T-helper 1 cell treated with Interleukin-12 subunit alpha and Interleukin-12 subunit beta and Interleukin-4 antibody, amounts not matched to agents 30 ng/mL and 1 ng/mL, for 36 hours (primary cell): Measurements from ENCODE around the gene NBEAL1. TPM values are rescaled to one million over a fixed set of nuclear protein-coding genes. Genes with fewer than 3 reads are reported as not detected.
"Not testable (repeated sequence)": the region's sequence is repeated elsewhere in the genome, so short reads cannot be mapped to it uniquely, and the experiment has no call there.

Experiments used
- intact Hi-C: fragments of 100-400 bp; cut with micrococcal nuclease; formaldehyde crosslinking; loops from one replicate; pipeline ENCODE4 v1.15.1; 2024
- total RNA-seq: library from RNA; stranded (reverse); gene quantifications from 2 replicates; pipeline ENCODE4 v1.2.3, GENCODE V29; 2022

The NBEAL1 gene
- total RNA-seq, 1 donor from 2014 or later = 16.7 TPM

DNA sequence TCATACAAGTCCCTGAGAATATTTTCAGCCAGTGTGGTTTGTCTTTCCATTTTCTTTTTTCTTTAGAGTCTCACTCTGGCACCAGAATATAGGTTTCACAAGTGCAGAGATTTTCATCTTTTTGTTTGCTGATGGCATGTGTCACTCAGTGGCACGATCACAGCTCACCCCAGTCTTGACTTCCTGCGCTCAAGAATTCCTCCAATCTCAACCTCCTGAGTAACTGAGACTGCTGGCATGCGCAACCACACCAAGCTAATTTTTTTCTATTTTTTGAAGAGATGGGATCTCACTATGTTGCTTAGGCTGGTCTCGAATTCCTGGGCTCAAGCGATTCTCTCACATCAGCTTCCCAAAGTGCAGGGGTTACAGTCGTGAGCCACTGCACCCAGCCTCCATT, 23.9 kb downstream of the NBEAL1 start:
- intact Hi-C loops = no loop called here

DNA sequence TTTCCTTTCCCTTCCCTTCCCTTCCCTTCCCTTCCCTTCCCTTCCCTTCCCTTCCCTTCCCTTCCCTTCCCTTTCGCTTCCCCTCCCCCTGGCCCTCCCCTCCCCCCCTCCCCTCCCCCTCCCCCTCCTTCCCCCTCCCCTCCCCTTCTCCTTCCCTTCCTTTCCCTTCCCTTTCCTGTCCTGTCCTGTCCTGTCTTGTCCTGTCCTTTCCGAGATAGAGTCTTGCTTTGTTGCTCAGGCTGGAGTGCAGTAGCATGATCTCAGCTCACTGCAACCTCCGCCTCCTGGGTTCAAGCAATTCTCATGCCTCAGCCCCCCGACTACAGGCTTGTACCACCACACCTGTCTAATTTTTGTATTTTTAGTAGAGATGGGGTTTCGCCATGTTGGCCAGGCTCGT, 24.5 kb downstream of the NBEAL1 start:
- intact Hi-C loops = not testable (repeated sequence)

DNA sequence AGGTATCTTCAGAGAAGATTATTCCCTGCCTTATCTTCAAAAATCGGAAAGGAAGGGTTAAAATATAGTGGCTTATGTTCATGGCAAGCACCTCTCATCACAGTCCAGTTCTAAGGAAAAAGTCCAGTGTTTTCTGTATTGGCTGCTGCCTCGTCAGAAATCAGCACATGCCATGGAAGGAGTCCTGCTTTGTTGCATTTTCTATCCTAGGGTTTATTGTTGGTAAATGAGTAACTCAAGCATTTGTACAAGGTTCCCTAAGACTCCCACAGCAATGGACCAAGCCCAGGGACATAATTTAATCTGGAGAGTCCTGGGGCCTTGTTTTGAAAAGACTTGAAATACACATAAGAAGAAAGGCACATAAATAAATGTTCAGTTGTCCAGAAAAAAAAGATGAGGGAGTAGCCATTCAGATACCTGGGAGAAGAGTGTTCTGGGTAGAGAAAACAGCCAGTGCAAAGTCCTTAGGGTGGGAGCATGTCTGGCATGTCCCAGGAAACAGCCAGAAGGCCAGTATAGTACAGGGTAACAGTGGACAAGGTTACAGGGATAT, 26.4 kb downstream of the NBEAL1 start:
- intact Hi-C loops = no loop called here

DNA sequence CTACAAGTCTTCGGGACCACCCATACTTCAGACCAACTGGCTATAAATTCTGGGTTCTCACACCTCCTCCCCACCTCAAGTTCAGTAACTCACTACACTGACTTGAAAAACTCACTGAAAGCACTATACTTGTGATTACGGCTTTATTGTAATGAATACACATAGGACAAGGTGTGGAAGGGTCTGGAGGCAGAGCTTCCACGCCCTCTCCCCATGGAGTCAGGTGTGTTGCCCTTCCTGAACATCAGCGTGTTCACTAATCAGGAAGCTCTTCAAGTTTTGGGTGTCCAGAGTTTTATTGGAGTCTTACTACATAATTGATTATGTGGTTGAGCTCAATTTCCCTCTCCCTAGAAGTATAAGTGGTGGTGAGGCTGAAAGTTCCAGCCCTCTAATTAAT, 27.5 kb downstream of the NBEAL1 start:
- intact Hi-C loops = no loop called here

DNA sequence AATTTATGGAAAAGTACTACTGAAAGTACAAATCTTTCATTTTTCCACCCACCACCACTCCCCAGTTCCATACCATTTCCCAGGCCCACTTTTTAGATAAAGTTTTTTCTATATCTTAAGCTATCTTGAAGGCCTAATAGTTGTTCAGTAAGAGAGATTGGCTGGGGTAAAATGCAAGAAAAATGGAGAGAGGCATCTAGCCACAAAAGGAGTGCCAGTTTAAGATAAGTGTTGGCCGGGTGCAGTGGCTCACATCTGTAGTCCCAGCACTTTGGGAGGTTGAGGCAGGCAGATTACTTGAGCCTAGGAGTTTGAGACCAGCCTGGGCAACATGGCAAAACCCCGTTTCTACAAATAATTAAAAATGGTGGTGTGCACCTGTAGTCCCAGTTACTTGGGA, 28.6 kb downstream of the NBEAL1 start:
- intact Hi-C loops = no loop called here

DNA sequence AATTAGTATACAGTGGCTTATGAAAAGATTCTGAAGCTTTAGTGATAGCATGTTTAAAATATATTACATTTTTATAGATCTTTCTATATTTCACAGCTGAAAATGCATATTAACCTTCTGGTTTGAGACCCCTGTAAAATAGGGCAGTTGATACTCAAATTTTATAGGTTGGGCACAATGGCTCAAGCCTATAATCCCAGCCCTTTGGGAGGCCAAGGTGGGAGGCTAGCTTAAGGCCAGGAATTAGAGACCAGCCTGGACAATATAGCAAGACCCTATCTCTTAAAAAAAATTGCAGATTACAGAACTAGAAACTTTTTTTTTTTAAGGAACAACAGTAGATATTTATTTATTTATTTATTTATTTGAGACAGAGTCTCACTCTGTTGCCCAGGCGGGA, 31.2 kb downstream of the NBEAL1 start:
- intact Hi-C loops = no loop called here

DNA sequence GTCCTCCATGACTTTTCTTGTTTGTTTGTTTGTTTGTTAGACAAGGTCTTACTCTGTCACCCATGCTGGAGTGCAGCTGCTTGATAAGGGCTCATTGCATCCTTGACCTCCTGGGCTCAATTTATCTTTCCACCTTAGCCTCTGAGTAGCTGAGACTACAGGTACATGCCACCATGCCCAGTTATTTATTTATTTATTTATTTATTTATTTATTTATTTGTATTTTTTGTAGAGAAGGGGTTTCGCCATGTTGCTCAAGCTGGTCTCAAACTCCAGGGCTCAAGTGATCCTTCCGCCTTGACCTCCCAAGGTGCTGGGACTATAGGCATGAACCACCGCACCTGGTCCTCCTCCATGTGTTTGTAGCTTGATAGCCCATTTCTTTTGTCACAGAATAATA, 37.9 kb downstream of the NBEAL1 start:
- intact Hi-C loops = no loop called here

DNA sequence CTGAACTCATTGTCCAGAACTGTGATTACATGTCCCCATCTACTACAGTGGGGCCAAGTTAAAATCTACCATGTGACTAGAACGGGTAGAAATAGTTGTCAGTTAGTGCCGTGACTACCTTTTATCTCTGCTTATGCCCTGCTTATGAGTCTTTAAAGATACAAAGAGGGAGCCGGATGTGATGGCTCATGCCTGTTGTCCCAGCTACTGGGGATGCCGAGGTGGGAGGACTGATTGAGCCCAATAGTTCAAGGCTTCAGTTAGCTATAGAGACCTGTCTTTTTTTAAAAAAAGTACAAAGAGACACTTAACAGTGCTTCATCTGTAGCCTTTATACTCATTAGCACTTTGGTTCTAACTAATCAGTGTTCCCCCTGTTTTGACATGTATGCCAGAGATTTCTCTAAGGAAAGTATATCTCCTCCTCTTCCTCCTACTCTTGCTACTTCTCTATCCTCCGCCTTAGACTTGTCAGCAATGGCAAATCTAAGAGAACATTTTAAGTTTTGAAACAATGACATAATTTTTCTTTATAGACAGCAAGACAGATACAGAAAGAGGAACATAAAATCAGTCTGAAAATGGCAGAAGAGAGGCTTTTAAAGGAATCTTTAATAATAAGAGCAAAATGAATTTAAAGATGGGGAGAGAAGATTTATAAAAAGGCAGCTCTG, 45.0 kb downstream of the NBEAL1 start:
- intact Hi-C loops = no loop called here

DNA sequence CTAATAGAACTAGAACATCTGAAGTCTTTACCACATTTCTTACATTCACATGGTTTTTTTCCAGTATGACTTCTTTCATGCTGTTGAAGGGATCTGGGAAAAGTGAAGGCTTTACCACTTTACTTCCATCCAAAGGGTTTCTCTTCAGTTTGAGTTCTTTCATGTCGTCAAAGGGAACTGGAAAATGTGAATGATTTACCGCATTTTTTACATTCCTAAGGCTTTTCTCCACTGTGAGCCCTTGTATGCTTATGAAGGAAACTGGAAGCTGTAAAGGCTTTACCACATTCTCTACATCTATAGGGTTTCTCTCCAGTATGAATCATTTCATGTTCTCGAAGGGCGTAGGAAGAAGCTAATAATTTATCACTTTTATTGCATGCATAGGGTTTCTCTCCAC, 46.7 kb downstream of the NBEAL1 start:
- intact Hi-C loops = no loop called here

DNA sequence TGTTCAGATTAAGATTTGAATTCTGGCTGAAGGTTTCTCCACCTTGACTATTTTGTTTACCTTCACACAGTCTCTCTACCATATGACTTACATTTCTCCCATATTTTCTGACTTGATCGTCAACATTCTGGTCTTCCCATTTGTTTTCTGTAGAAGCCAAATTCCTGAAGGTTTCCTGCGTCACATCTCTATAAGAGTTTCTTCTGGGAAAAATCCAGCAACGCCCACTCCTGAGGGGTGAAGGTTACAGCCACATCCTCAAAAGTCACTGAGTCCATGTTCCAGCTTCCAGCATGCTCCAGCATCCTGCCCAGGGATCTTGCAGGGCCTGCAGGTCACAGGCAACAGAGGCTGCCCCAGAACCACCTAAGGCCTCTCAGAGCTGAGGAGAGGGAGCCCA, 47.5 kb downstream of the NBEAL1 start:
- intact Hi-C loops = no loop called here

DNA sequence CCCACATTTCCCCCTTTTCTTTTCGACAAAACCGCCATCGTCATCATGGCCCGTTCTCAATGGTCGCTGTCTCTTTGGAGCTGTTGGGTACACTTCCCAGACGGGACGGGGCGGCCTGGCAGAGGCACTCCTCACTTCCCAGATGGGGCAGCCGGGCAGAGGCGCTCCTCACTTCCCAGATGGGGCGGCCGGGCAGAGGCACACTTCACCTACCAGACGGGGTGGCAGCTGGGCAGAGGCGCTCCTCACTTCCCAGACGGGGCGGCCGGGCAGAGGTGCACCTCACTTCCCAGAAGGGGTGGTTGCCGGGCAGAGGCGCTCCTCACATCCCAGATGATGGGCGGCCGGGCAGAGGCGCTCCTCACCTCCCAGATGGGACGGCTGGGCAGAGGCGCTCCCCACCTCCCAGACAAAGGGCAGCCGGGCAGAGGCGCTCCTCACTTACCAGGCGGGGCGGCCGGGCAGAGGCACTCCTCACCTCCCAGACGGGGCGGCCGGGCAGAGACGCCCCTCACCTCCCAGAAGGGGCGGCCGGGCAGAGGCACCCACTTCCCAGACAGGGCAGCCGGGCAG, 51.9 kb downstream of the NBEAL1 start:
- intact Hi-C loops = not testable (repeated sequence)

DNA sequence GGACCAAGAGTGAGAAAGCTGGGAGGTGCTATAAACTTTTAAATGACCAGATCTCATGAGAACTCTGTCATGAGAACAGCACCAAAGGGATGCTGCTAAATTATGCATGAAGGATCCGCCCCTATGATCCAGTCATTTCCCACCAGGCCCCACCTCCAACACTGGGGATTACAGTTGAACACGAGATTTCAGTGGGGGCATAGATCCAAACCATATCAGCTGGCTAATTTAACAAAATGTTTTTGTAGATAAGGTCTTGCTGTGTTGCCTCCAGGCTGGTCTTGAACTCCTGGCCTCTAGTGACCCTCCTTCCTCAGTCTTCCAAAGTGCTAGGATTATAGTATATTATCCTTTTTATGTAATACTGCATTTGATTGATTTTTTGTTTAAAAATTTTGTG, 56.0 kb downstream of the NBEAL1 start:
- intact Hi-C loops = no loop called here

DNA sequence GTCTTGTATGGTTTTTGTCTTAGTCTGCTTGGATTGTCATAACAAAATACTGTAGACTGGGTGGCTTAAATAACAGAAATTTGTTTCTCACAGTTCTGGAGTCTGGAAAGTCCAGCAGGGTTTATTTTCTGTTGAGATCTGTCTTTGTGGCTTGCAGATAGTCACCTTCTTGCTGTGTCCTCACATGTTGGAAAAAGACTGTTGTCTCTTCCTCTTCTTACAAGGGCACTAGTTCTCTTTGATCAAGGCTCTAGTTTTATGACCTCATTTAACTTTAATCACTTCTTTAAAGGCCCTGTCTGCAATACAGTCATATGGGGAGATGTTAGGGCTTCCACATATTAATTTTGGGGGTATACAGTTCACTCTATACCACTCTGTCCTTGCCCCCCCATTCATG, 56.5 kb downstream of the NBEAL1 start:
- intact Hi-C loops = no loop called here

DNA sequence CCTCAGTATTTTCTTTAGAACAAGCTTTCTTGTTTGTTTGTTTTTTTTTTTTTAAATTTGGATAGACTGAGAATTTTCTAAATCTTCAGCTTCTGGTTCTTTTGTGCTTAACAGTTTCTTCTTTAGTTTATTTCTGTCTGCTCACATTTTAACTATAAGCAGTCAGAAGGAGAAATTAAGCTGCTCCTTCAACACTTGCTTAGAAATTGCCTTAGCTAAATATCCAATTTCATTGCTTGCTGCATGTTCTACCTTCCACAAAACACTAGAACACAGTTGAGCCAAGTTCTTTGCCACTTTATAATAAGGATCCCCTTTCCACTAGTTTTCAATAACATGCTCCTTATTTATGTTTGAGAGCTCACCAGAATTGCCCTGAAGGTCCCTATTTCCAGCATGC, 57.7 kb downstream of the NBEAL1 start:
- intact Hi-C loops = no loop called here

DNA sequence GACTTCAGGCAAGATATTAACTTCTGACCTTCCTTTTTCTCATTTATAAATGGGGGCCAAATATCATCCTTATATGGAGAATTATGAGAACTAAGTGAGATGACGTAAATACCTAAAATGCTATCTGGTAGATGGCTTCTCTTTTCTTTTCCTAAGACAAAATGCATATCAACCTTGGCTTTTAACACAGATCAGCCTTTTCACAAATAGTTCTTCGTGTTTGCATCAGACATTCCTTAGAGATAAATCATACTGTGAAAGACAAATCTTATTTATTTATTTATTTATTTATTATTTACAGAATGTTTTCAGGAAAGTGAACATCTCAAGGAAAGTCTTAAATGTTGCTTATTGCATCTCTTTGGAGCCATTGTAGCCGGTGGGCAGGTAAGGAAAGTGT, 62.8 kb downstream of the NBEAL1 start:
- intact Hi-C loops = no loop called here

DNA sequence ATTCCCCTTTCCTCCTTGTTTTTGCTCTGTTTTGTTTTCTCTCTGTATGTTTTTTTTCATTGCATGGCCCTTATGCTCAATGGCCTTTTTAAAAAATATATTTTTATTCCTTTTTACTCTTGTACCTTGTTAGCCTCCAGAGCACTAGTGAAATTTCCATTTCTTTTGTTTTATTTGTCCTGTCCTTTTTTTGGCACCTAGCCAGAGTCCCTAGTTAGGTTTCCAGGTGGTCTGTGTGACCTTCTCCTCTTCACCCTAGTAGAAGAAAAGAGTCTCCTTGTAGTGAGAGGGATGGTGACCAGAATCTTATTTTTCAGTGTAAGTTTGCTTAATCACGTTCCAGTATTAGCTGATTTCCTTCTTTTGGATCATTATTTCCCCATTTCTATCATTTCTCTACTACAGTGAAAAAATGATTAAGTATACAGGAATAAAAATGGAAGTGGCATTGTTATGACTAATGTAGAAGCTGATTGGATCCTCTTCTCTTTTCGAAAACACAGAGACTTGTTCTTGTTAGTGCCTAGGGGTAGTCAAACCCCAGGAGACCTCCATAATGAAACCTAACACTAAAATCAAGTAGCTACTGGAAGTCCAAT, 65.9 kb downstream of the NBEAL1 start:
- intact Hi-C loops = no loop called here

DNA sequence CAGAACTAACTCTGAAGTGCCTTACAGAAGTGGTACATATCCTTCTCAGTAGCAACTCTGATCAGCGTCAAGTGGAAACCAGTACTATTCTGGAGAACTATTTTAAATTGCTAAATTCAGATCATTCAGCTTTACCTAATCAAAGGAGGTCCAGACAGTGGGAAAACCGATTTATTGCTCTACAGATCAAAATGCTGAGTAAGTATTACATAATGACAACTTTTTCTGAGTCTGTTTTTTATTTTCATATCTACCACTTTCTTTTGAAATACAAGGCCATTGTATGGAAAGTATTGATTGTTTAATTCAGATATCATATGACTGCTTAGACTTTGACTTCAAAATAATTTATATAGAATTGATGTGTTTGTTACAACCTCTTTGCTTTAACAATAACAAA, 68.7 kb downstream of the NBEAL1 start:
- intact Hi-C loops = no loop called here

DNA sequence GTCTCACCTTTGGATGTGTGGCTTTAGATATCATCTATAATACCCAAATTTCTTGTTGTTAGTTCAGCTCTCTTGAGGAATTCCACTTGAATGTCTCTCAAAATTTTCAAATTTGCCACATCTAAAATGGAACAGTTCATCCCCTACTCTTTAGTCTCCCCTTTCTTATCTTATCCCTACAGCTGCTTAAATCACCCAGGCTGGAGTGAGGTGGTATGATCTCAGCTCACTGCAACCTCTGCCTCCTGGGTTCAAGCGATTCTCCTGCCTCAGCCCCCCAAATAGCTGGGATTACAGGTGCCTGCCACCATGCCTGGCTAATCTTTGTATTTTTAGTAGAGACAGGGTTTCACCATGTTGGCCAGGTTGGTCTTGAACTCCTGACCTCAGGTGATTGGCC, 71.7 kb downstream of the NBEAL1 start:
- intact Hi-C loops = not testable (repeated sequence)

DNA sequence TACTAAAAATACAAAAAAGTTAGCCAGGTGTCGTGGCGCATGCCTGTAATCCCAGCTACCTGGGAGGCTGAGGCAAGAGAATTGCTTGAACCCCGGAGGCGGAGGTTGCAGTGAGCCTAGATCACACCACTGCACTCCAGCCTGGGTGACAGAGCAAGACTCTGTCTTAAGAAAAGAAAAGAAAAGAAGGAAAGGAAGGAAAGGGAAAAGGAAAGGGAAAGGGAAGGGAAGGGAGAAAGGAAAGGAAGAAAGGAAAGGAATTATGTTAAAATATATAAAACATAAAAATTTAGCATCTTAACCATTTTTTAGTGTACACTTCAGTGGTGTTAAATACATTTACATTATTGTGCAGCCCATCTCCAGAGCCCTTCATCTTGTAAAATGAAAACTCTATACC, 76.0 kb downstream of the NBEAL1 start:
- intact Hi-C loops = not testable (repeated sequence)

DNA sequence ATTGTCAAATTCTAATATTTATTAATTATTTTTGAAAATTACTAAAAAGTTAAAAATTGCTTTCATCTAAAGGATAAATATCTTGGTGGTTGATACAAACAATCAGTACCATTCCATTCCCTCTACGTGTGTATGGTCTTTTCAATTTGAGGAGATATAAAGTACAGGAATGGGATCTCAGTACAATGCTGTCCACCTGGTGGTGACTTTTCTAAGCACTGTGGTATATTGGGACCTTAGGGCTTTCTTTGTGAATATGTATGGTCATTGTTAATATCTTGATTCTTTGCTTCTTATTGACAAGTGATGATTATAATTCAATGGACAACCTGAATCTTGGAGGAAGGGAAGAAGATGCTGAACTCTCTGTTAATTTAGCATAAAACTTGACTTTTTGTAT, 83.1 kb downstream of the NBEAL1 start:
- intact Hi-C loops = no loop called here

DNA sequence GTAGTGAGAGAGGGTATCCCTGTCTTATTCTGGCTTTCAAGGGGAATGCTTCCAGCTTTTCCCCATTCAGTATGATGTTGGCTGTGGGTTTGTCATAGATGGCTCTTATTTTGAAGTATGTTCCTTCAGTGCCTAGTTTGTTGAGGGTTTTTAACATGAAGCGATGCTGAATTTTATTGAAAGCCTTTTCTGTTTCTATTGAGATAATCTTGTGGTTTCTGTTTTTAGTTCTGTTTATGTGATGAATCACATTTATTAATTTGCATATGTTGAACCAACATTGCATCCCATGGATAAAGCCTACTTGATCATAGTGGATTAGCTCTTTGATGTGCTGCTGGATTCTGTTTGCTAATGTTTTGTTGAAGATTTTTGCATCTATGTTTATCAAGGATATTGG, 87.7 kb downstream of the NBEAL1 start:
- intact Hi-C loops = not testable (repeated sequence)

DNA sequence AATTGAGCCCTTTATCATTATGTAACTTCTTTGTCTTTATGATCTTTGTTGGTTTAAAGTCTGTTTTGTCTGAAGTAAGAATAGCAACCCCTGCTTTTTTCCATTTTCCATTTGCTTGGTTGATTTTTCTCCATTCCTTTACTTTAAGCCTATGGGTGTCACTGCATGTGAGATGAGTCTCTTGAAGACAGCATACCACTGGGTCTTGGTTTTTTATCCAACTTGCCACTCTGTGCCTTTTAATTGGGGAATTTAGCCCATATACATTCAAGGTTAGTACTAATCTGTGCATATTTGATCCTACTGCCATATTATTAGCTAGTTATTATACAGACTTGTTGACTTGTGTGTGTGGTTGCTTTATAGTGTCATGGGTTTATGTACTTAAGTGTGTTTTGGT, 89.6 kb downstream of the NBEAL1 start:
- intact Hi-C loops = no loop called here

DNA sequence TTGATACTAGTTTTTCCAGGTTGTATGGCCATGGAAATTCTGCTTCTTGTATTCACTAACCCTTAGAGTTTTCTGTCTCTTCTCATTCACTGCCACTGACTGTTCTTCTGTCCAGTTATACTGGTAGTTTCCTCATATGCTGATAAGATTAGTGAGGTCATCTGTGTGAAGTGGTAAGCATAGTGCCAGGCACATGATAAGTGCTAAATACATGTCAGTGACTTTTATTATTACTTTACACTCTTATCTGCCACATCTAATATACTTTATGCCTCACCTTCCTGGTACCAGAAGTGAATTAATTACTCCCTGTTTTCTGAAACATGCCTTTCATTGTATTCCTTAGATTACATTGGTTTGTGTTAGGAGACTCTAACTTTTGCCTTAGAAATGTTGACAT, 91.3 kb downstream of the NBEAL1 start:
- intact Hi-C loops = no loop called here
